GM19324 (cell line): ENCODE results near the gene ZNF217.
"Not testable (repeated sequence)": the region's sequence is repeated elsewhere in the genome, so short reads cannot be mapped to it uniquely, and the experiment has no call there.

Experiments
- ATAC-seq: cut with Tn5 transposase; IDR thresholded peaks from one replicate; pipeline ENCODE4 v1.9.1; 2021; ENCODE audit warnings: mild to moderate bottlenecking, moderate library complexity; ENCODE audit not compliant: unreplicated experiment, low FRiP score

The ZNF217 gene

DNA sequence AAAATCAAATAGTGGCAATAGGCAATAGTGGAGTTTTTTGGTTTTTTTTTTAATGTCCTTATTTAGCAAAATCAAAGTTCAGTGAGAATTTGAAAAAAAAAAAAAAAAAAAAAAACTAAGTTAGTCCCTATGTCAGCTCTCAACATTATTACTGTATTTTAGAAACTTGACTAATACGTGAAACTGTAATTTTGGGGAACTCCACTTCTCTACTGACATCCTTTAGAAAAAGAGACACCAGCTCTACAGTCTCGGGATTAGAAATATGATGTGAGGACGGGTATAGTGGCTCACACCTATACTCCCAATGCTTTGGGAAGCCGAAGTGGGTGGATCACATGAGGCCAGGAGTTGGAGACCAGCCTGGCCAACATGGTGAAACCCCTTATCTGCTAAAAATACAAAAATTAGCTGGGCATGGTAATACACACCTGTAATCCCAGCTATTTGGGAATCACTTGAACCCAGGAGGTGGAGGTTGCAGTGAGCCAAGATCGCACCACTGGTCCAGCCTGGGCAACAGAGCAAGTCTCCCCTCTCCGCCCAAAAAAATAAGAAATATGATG is 8.6 kb downstream of the ZNF217 start:
- ATAC-seq: not testable (repeated sequence)

DNA sequence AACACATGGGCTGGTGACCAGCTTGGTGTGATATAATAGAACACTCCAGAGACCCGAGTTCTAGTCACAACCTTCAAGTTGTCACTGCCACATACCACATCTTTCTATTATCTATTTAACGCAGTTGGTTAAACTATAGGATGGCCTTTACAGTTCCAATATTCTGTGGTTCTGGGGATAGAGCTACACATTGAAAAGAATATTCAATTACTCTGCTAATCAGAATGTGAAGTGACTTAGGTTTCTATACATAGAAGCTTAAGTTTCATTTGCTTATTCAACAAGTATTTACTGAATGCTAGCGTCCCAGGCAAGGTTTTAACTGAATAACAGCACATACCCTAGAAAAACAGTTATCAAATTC is 9.1 kb downstream of the ZNF217 start:
- not testable (repeated sequence) for ATAC-seq

DNA sequence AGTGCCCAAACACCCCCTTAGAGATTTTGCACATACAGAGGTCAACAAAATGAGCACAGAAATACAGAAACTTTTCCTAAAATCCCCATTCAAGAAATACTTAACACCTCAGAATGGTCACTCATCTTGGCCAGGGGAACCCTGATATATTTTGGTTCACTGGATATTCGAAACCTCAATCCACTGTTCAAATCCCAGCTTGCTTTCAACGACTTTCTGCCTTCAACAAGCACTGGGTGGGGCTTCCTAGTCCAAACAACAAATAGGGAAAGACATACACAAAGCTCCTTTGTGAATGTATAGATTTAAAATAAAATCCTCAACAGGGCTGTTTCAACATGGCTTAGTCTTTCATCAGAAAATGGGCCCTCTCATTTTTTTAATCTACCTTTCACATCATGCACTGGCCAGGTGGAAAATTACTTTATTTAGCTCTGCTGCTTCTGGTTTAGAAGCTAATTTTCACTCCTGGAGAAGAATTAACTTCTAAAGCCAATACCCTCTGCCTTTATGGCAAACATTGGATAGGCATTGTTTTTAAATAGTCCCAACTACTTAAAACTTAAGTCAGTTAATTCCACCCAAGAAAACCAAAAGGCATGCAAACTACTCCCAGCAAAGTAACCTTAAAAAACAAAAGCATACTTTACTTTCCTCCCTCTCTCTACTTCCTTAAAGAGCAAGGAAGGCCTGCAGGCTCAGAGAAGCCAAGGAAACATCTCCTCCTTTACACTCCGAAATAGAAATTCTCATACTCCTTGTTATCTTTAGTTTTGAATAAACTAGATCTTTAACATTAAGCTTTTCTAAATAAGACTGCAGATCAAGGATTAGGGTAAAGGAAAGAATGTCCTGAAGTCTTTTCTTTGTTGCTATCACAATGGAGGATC is 9.7 kb downstream of the ZNF217 start:
- ATAC-seq: not testable (repeated sequence)

GRCh38 chr20:53582574-53583351 is 10.9 kb downstream of the ZNF217 start:
- no peak for ATAC-seq

DNA sequence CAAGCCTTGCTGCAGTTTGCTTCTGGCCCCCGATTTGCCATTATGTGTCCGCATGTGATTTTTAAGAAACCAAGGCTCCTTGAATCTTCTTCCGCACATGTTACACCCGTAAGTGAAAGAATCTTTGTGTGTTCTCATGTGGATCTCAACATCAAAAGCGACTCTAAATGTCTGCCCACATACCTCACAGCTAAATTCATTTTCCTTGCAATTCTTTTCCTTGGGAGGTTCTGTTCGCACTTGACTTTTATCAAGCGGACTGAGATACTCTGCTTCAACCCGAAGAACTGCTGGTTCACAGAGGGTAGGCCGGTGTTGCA is 11.4 kb downstream of the ZNF217 start:
- no peak for ATAC-seq

- no peak for ATAC-seq
Observed at GRCh38 chr20:53581444-53582250, 12.0 kb downstream of the ZNF217 start.

GRCh38 chr20:53580376-53581111 is 13.1 kb downstream of the ZNF217 start:
- no peak for ATAC-seq

- ATAC-seq: no peak
Observed at GRCh38 chr20:53579581-53580375, 13.9 kb downstream of the ZNF217 start.

DNA sequence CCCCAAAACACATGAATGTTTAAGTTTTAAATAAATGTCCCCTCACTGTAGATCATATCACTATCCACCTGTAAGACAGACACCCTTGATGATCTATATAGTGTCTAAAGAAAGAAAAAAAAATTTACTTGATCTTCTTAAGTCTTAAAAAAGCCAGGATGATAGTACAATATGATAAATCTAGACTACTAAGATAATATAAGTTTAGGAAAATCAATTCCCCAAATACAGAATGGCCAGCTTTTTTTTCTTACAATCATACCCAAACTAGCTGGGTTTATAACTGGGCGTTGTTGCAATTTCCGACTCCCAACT is 14.4 kb downstream of the ZNF217 start:
- ATAC-seq: no peak

- ATAC-seq: peak; percentile 42
Observed at GRCh38 chr20:53578492-53579222, 15.0 kb downstream of the ZNF217 start.

DNA sequence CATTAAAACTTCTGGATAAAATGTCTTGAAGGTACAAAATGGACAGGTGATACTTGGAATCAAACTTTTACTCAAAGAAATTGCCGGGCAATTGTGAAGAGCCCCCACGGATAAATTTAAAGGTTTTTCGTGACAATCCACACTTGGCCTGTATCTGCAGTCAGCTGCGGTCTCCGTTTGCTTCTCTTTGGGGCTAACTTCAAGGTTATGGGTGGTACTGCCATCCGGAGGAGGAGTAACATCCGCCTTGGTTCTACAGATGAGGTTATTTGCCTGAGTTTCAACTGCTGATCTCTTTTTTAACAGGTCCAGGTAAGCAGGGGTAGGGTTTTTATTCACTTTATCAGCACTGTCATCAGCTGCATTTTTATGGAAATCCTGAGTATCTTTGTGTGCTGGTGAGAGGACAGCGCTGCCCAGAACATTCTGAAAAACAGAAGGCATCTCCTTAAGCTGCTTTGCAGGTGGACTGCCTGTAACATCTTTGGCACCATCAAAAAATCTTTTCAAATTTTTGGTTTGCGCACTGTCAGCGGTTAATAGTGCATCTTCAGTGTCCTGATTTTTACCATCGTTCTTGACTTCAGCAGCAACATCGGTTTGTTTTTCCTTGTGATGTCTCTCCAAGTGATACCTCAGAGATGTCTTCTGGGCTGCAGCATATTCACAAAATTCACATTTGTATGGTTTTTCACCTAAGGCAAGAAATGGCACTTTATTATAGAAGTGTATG is 16.9 kb downstream of the ZNF217 start:
- no peak for ATAC-seq

DNA sequence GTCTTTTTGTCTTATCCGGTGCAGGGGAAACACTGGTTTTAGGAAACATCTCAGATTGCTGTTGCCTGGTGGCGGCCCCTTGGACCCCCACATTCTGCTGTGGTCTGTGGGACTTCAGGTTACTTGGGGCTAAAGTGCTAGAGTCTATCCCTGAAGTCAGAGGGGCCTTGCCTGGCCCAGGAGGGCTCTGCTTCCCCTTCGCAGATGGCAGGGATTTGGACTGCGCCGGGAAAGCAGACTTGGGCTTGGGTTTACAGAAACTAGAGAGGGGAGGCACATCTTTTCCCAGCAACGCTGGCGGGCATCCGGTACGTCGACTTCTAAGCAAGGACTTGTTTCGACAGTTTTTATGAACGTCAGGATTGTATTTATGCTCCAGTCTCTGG is 17.5 kb downstream of the ZNF217 start:
- ATAC-seq: no peak

- no peak for ATAC-seq
Observed at GRCh38 chr20:53575481-53576194, 18.0 kb downstream of the ZNF217 start.

- no peak for ATAC-seq
Observed at GRCh38 chr20:53574819-53575218, 18.8 kb downstream of the ZNF217 start.

GRCh38 chr20:53574259-53574789 is 19.3 kb downstream of the ZNF217 start:
- ATAC-seq: no peak

DNA sequence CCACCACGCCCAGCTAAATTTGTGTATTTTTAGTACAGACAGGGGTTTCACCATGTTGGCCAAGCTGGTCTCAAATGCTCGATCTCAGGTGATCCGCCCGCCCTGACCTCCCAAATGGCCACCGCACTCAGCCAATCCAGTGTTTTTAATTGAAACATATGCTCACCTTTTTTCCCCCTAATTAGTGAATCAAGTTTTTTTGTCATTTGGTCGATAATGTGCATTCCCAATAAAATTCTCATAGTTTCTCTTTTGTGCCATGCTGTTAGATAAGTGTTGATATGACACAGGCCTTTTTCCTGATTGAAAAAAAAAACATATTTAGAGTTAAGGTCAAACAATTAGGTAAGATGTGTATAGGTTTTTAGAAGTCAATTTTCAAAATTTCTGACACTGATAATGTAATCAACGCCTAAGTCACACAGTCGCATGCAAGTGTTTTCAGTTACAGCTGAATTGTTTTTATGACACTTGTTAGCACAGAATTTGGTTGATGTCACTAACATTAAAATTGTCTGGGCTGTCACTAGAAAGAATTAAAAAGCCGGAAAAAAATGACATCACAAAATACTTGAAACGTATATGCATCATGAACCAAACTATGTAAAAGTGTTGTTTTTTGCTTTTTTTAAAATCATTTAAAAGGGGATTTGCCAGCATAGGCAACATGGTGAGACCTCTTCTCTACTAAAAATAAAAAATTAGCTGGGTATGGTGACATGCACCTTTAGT is 21.9 kb downstream of the ZNF217 start:
- no peak for ATAC-seq
